Upper lobe of left lung (tissue), 6 donors: ENCODE measurements around the gene SCYGR8. TPM values are rescaled to one million over a fixed set of nuclear protein-coding genes. Genes with fewer than 3 reads are reported as not detected.

Experiments used
- ATAC-seq, 2 donors: fragments of 200-7000 bp; cut with Tn5 transposase; one replicate each; pipeline ENCODE4 v1.9.1; 2022; ENCODE audit warnings: mild to moderate bottlenecking in 2 of 2, moderate library complexity in 2 of 2; ENCODE audit not compliant: low FRiP score in 2 of 2
- DNase-seq, 2 donors: peaks; one replicate each; pipeline ENCODE4 v3.0.0-alpha.2; 2019 to 2020
- H3K27ac ChIP-seq, 4 donors: fragments of 200-600 bp; sonication (generic); one replicate each; pipeline ENCODE4 v1.5.1; 2016 to 2019
- H3K27me3 ChIP-seq, 4 donors: fragments of 200-600 bp; sonication (generic); one replicate each; pipeline ENCODE4 v1.5.1; 2017 to 2019
- H3K36me3 ChIP-seq, 4 donors: fragments of 200-600 bp; sonication (generic); one replicate each; pipeline ENCODE4 v1.5.1; 2016 to 2019
- H3K4me1 ChIP-seq, 4 donors: fragments of 200-600 bp; sonication (generic); one replicate each; pipeline ENCODE4 v1.5.1; 2018 to 2019
- H3K4me3 ChIP-seq, 4 donors: fragments of 200-600 bp; sonication (generic); one replicate each; pipeline ENCODE4 v1.5.1; 2017 to 2019; ENCODE audit warnings: mild to moderate bottlenecking in 2 of 4, moderate library complexity in 1 of 4
- H3K9me3 ChIP-seq, 4 donors: fragments of 200-600 bp; sonication (generic); one replicate each; pipeline ENCODE4 v1.5.1; 2018 to 2019
- CTCF ChIP-seq, 6 experiments: fragments of 450-650 bp in 4 of 6; fragments of 200-600 bp in 2 of 6; sonication (generic) in 2 of 6; IDR thresholded peaks; one replicate each; pipeline ENCODE4 v1.5.1; 2016 to 2019; ENCODE audit warnings: antibody characterized with exemption in 6 of 6
- EP300 ChIP-seq, 4 donors: sonication (generic); formaldehyde crosslinking; IDR thresholded peaks; one replicate each; pipeline ENCODE4 v1.5.1; 2017; ENCODE audit warnings: antibody characterized with exemption in 4 of 4, control low read depth in 2 of 4
- POLR2A ChIP-seq, 4 donors: fragments of 450-650 bp; IDR thresholded peaks; one replicate each; pipeline ENCODE4 v1.5.1; 2016 to 2017; ENCODE audit warnings: antibody characterized with exemption in 4 of 4, mild to moderate bottlenecking in 2 of 4
- POLR2AphosphoS5 ChIP-seq, 2 donors: sonication (generic); formaldehyde crosslinking; IDR thresholded peaks; one replicate each; pipeline ENCODE4 v1.5.1; 2017; ENCODE audit warnings: antibody characterized with exemption in 2 of 2
- WGBS, 2 donors: methylation state at CpG; one replicate each; pipeline ENCODE4 v1.1.5; 2017 to 2018; 5-methylcytosine and 5-hydroxymethylcytosine counted together
- total RNA-seq, 6 donors: library from RNA; depleted of rRNA in 4 of 6; stranded (reverse); fragments of >200 nt in 4 of 6; gene quantifications; one replicate each; pipeline versions ENCODE4 v1.1.0 to v1.2.1, GENCODE V29; 2016 to 2021
- donor health status: DM: no; HTN: no; CAD: no; lungs with moderate emphysema.
- donor health status: DM: no; HTN: yes; CAD: no; lungs with severe emphysema.

Gene SCYGR8
- total RNA-seq, result not detected

GRCh38 chr2:227745594-227745993, at the start of gene SCYGR8:
TSS of gene SCYGR8 (plus strand) at chr2:227745894. CDS start at chr2:227745894, 0 bp downstream.
- H3K27me3 ChIP-seq, result no peaks in the 10 kb centered on the region
- H3K36me3 ChIP-seq, result no peaks in the 10 kb centered on the region
- H3K9me3 ChIP-seq, result no peaks in the 10 kb centered on the region
- no peak for ATAC-seq
- no peaks in the 10 kb centered on the region for H3K4me1 ChIP-seq
- H3K27ac ChIP-seq, result no peak within 1 kb of the TSS
- TF ChIP-seq EP300 (IDR thresholded peaks at IDR 0.05) (no peak), POLR2A (IDR thresholded peaks at IDR 0.05) (no peak), CTCF (IDR thresholded peaks at IDR 0.05) (no peak), POLR2AphosphoS5 (IDR thresholded peaks at IDR 0.05) (no peak)
- 85 to 94% methylated on average over 4 to 5 of the region's 9 CpGs for WGBS, 2 donors
- no peak for DNase-seq
- H3K4me3 ChIP-seq, result no peak within 1 kb of the TSS

- no peak for TF ChIP-seq POLR2AphosphoS5 (IDR thresholded peaks at IDR 0.05)
- no peak for TF ChIP-seq CTCF (IDR thresholded peaks at IDR 0.05)
- TF ChIP-seq POLR2A (IDR thresholded peaks at IDR 0.05), result no peak
- TF ChIP-seq EP300 (IDR thresholded peaks at IDR 0.05), result no peak
- no peaks in the 10 kb centered on the region for H3K4me1 ChIP-seq
- WGBS, 2 donors, result 43 to 54% methylated on average over 2 of the region's 2 CpGs
- H3K27me3 ChIP-seq, result no peaks in the 10 kb centered on the region
- no peak overlapping the region for H3K27ac ChIP-seq
- no peak overlapping the region for H3K4me3 ChIP-seq
- DNase-seq (no peak), ATAC-seq (no peak)
- H3K9me3 ChIP-seq, result no peaks in the 10 kb centered on the region
- no peaks in the 10 kb centered on the region for H3K36me3 ChIP-seq
These were observed 48.6 kb upstream of the SCYGR8 start for GRCh38 chr2:227696990-227697679.

GRCh38 chr2:227701556-227701955, 44.1 kb upstream of the SCYGR8 start:
- Histone ChIP-seq H3K27me3 (no peaks in the 10 kb centered on the region), H3K36me3 (no peaks in the 10 kb centered on the region), H3K27ac (no peak overlapping the region), H3K4me3 (no peak overlapping the region), H3K9me3 (no peaks in the 10 kb centered on the region), H3K4me1 (peaks cover 0 to 7% (median 2%) of the 10 kb centered on the region in 4 donors)
- DNase-seq, result no peak
- TF ChIP-seq EP300 (IDR thresholded peaks at IDR 0.05) (no peak), POLR2A (IDR thresholded peaks at IDR 0.05) (no peak), POLR2AphosphoS5 (IDR thresholded peaks at IDR 0.05) (no peak), CTCF (IDR thresholded peaks at IDR 0.05) (no peak)
- 65 to 80% methylated on average over 3 of the region's 3 CpGs for WGBS, 2 donors
- no peak for ATAC-seq

- DNase-seq, result no peak
- 51 to 61% methylated on average over 3 to 4 of the region's 4 CpGs for WGBS, 2 donors
- H3K36me3 ChIP-seq, result no peaks in the 10 kb centered on the region
- ATAC-seq, result peak; percentile 79 to 82
- no peaks in the 10 kb centered on the region for H3K9me3 ChIP-seq
- H3K4me3 ChIP-seq, result no peak overlapping the region
- H3K27me3 ChIP-seq, result no peaks in the 10 kb centered on the region
- H3K4me1 ChIP-seq, result peaks cover 0 to 7% (median 2%) of the 10 kb centered on the region in 4 donors
- TF ChIP-seq POLR2AphosphoS5 (IDR thresholded peaks at IDR 0.05) (no peak), EP300 (IDR thresholded peaks at IDR 0.05) (peak in 2 of 4 donors; percentile 5 to 54)
- peak overlapping the region; percentile 42 to 60 (median 47) for H3K27ac ChIP-seq
These were observed 42.4 kb upstream of the SCYGR8 start for GRCh38 chr2:227703280-227703732.

- 42 to 60% methylated on average over 3 of the region's 3 CpGs for WGBS, 2 donors
- H3K27ac ChIP-seq, result peak overlapping the region; percentile 42 to 60 (median 47)
- no peak for TF ChIP-seq POLR2A (IDR thresholded peaks at IDR 0.05)
- TF ChIP-seq CTCF (IDR thresholded peaks at IDR 0.05), result no peak
- TF ChIP-seq POLR2AphosphoS5 (IDR thresholded peaks at IDR 0.05), result no peak
- no peak for TF ChIP-seq EP300 (IDR thresholded peaks at IDR 0.05)
- H3K27me3 ChIP-seq, result no peaks in the 10 kb centered on the region
- ATAC-seq, result peak; percentile 39 to 44
- H3K9me3 ChIP-seq, result no peaks in the 10 kb centered on the region
- H3K36me3 ChIP-seq, result no peaks in the 10 kb centered on the region
- H3K4me1 ChIP-seq, result peaks cover 0 to 7% (median 2%) of the 10 kb centered on the region in 4 donors
- no peak for DNase-seq
- H3K4me3 ChIP-seq, result no peak overlapping the region
These were observed 41.7 kb upstream of the SCYGR8 start for GRCh38 chr2:227703961-227704360.
